HUES48 (cell line): Measurements from ENCODE around the gene ANKRD34A.
A peak's percentile ranks its signal among the peaks of the same experiment; 100 is the strongest.

Experiments used
- H3K27ac ChIP-seq: one replicate; pipeline ENCODE4 v1.7.0; 2013; ENCODE audit warnings: low read depth, low read length, inconsistent platforms
- H3K27me3 ChIP-seq: 2 replicates; pipeline ENCODE4 v1.6.1; 2013; ENCODE audit warnings: mild to moderate bottlenecking, low read length; ENCODE audit not compliant: control insufficient read depth, insufficient read depth
- H3K36me3 ChIP-seq: 2 replicates; pipeline ENCODE4 v1.6.1; 2013; ENCODE audit warnings: low read length; ENCODE audit not compliant: control insufficient read depth, insufficient read depth
- H3K4me1 ChIP-seq: 2 replicates; pipeline ENCODE4 v1.6.1; 2013; ENCODE audit warnings: mild to moderate bottlenecking, low read length; ENCODE audit not compliant: control insufficient read depth, insufficient read depth
- H3K4me3 ChIP-seq: 2 replicates; pipeline ENCODE4 v1.5.1; 2013; ENCODE audit warnings: mild to moderate bottlenecking, low read depth, low read length
- H3K9ac ChIP-seq: 2 replicates; pipeline ENCODE4 v1.6.1; 2013; ENCODE audit warnings: mild to moderate bottlenecking, low read depth, low read length, moderate library complexity
- H3K9me3 ChIP-seq: 2 replicates; pipeline ENCODE4 v1.6.1; 2013; ENCODE audit warnings: low read length; ENCODE audit not compliant: control insufficient read depth, insufficient read depth

Gene ANKRD34A

GRCh38 chr1:145956361-145956760 lies 8.0 kb downstream of the ANKRD34A start:
- no peak overlapping the region for H3K27ac ChIP-seq
- no peak overlapping the region for H3K9ac ChIP-seq
- H3K27me3 ChIP-seq: peaks cover 65% of the 10 kb centered on the region

GRCh38 chr1:145955436-145955835 lies 8.9 kb downstream of the ANKRD34A start:
- Histone ChIP-seq H3K4me3 (no peak overlapping the region), H3K9ac (no peak overlapping the region), H3K9me3 (no peaks in the 10 kb centered on the region), H3K27ac (no peak overlapping the region), H3K36me3 (no peaks in the 10 kb centered on the region), H3K4me1 (peaks cover 13% of the 10 kb centered on the region), H3K27me3 (peaks cover 57% of the 10 kb centered on the region)

More at GRCh38 chr1:145956361-145956760, 8.0 kb downstream of the ANKRD34A start:
- H3K36me3 ChIP-seq: no peaks in the 10 kb centered on the region
- no peaks in the 10 kb centered on the region for H3K9me3 ChIP-seq
- H3K4me3 ChIP-seq: no peak overlapping the region
- H3K4me1 ChIP-seq: peaks cover 13% of the 10 kb centered on the region

- Histone ChIP-seq H3K9ac (no peak overlapping the region), H3K9me3 (no peaks in the 10 kb centered on the region), H3K27me3 (peaks cover 41% of the 10 kb centered on the region), H3K36me3 (no peaks in the 10 kb centered on the region), H3K27ac (no peak overlapping the region), H3K4me3 (no peak overlapping the region), H3K4me1 (peaks cover 9% of the 10 kb centered on the region)
Observed at GRCh38 chr1:145953861-145954260, 10.5 kb downstream of the ANKRD34A start.

- Histone ChIP-seq H3K4me3 (no peak overlapping the region), H3K36me3 (no peaks in the 10 kb centered on the region), H3K27me3 (peaks cover 32% of the 10 kb centered on the region), H3K9ac (no peak overlapping the region), H3K27ac (no peak overlapping the region), H3K9me3 (no peaks in the 10 kb centered on the region), H3K4me1 (peaks cover 8% of the 10 kb centered on the region; the same call in 1 of the 2 replicates)
Observed at GRCh38 chr1:145952903-145953302, 11.5 kb downstream of the ANKRD34A start.

- H3K9ac ChIP-seq: no peak overlapping the region
- peaks cover 15% of the 10 kb centered on the region for H3K4me1 ChIP-seq
- no peaks in the 10 kb centered on the region for H3K9me3 ChIP-seq
- no peak overlapping the region for H3K4me3 ChIP-seq
- H3K27me3 ChIP-seq: peaks cover 22% of the 10 kb centered on the region
- no peaks in the 10 kb centered on the region for H3K36me3 ChIP-seq
- H3K27ac ChIP-seq: no peak overlapping the region
Observed at GRCh38 chr1:145951526-145951925, 12.8 kb downstream of the ANKRD34A start.

- Histone ChIP-seq H3K27me3 (no peaks in the 10 kb centered on the region; the same call in 1 of the 2 replicates), H3K9me3 (no peaks in the 10 kb centered on the region), H3K27ac (no peak overlapping the region), H3K9ac (no peak overlapping the region), H3K4me3 (no peak overlapping the region), H3K4me1 (peaks cover 15% of the 10 kb centered on the region), H3K36me3 (no peaks in the 10 kb centered on the region)
Observed at GRCh38 chr1:145949219-145949618, 15.2 kb downstream of the ANKRD34A start.

- H3K4me3 ChIP-seq: no peak overlapping the region
- no peaks in the 10 kb centered on the region for H3K27me3 ChIP-seq
- peak overlapping the region; percentile 16 for H3K27ac ChIP-seq
- peaks cover 15% of the 10 kb centered on the region for H3K4me1 ChIP-seq
- H3K36me3 ChIP-seq: no peaks in the 10 kb centered on the region
- no peak overlapping the region for H3K9ac ChIP-seq
- no peaks in the 10 kb centered on the region for H3K9me3 ChIP-seq
Observed at GRCh38 chr1:145947551-145947950, 16.8 kb downstream of the ANKRD34A start.

GRCh38 chr1:145946477-145946986 lies 17.8 kb downstream of the ANKRD34A start:
- Histone ChIP-seq H3K9ac (no peak overlapping the region), H3K4me3 (no peak overlapping the region), H3K9me3 (no peaks in the 10 kb centered on the region), H3K4me1 (peaks cover 15% of the 10 kb centered on the region), H3K27me3 (no peaks in the 10 kb centered on the region), H3K36me3 (no peaks in the 10 kb centered on the region), H3K27ac (no peak overlapping the region)

- Histone ChIP-seq H3K4me1 (peaks cover 15% of the 10 kb centered on the region), H3K36me3 (no peaks in the 10 kb centered on the region), H3K4me3 (no peak overlapping the region), H3K9ac (no peak overlapping the region), H3K27ac (no peak overlapping the region), H3K27me3 (no peaks in the 10 kb centered on the region), H3K9me3 (no peaks in the 10 kb centered on the region)
Observed at GRCh38 chr1:145944532-145944931, 19.8 kb downstream of the ANKRD34A start.

- H3K36me3 ChIP-seq: no peaks in the 10 kb centered on the region
- H3K9ac ChIP-seq: no peak overlapping the region
- H3K9me3 ChIP-seq: no peaks in the 10 kb centered on the region
- peaks cover 12% of the 10 kb centered on the region for H3K4me1 ChIP-seq
- H3K27me3 ChIP-seq: no peaks in the 10 kb centered on the region
- H3K4me3 ChIP-seq: no peak overlapping the region
- no peak overlapping the region for H3K27ac ChIP-seq
Observed at GRCh38 chr1:145942871-145943270, 21.5 kb downstream of the ANKRD34A start.

GRCh38 chr1:145942405-145942804 lies 22.0 kb downstream of the ANKRD34A start:
- H3K4me1 ChIP-seq: peaks cover 8% of the 10 kb centered on the region
- H3K9me3 ChIP-seq: no peaks in the 10 kb centered on the region
- no peak overlapping the region for H3K4me3 ChIP-seq
- no peak overlapping the region for H3K9ac ChIP-seq
- H3K27me3 ChIP-seq: no peaks in the 10 kb centered on the region
- no peak overlapping the region for H3K27ac ChIP-seq
- H3K36me3 ChIP-seq: no peaks in the 10 kb centered on the region
